Measurements from ENCODE around the gene TXLNA.

DNA sequence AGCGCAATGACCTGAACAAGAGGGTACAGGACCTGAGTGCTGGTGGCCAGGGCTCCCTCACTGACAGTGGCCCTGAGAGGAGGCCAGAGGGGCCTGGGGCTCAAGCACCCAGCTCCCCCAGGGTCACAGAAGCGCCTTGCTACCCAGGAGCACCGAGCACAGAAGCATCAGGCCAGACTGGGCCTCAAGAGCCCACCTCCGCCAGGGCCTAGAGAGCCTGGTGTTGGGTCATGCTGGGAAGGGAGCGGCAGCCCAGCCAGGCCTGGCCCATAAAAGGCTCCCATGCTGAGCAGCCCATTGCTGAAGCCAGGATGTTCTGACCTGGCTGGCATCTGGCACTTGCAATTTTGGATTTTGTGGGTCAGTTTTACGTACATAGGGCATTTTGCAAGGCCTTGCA lies 15.5 kb downstream of the TXLNA start:
- TF ChIP-seq, protein P1, sequence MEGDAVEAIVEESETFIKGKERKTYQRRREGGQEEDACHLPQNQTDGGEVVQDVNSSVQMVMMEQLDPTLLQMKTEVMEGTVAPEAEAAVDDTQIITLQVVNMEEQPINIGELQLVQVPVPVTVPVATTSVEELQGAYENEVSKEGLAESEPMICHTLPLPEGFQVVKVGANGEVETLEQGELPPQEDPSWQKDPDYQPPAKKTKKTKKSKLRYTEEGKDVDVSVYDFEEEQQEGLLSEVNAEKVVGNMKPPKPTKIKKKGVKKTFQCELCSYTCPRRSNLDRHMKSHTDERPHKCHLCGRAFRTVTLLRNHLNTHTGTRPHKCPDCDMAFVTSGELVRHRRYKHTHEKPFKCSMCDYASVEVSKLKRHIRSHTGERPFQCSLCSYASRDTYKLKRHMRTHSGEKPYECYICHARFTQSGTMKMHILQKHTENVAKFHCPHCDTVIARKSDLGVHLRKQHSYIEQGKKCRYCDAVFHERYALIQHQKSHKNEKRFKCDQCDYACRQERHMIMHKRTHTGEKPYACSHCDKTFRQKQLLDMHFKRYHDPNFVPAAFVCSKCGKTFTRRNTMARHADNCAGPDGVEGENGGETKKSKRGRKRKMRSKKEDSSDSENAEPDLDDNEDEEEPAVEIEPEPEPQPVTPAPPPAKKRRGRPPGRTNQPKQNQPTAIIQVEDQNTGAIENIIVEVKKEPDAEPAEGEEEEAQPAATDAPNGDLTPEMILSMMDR (IDR thresholded peaks at IDR 0.05), result no peak
- TF ChIP-seq POLR2A (IDR thresholded peaks at IDR 0.05) (no peak), EP300 (IDR thresholded peaks at IDR 0.05) (no peak)

All from ovary (tissue), 3 donors.